Astrocyte of the hippocampus (primary cell): ENCODE measurements around the gene SYNM.

Source experiments
- DNase-seq: peaks from one replicate; pipeline ENCODE4 v3.0.0; 2011; ENCODE audit warnings: low read depth, low spot score

The SYNM gene

GRCh38 chr15:99084965-99085364, 19.9 kb upstream of the SYNM start:
- no peak for DNase-seq

GRCh38 chr15:99085413-99086326, 19.2 kb upstream of the SYNM start:
- peak; percentile 76 for DNase-seq

GRCh38 chr15:99086327-99086667, 18.6 kb upstream of the SYNM start:
- no peak for DNase-seq

GRCh38 chr15:99087405-99087943, 17.4 kb upstream of the SYNM start:
- no peak for DNase-seq

- peak; percentile 52 for DNase-seq
Observed at GRCh38 chr15:99090011-99090699, 14.7 kb upstream of the SYNM start.

GRCh38 chr15:99090938-99091337, 13.9 kb upstream of the SYNM start:
- DNase-seq, result no peak

- no peak for DNase-seq
Observed at GRCh38 chr15:99092554-99093172, 12.2 kb upstream of the SYNM start.

- no peak for DNase-seq
Observed at GRCh38 chr15:99095626-99096025, 9.3 kb upstream of the SYNM start.

GRCh38 chr15:99096173-99096893, 8.5 kb upstream of the SYNM start:
- no peak for DNase-seq

GRCh38 chr15:99096894-99097426, 7.9 kb upstream of the SYNM start:
- DNase-seq, result no peak

- DNase-seq, result no peak
Observed at GRCh38 chr15:99097441-99098410, 7.2 kb upstream of the SYNM start.

GRCh38 chr15:99098426-99098825, 6.5 kb upstream of the SYNM start:
- no peak for DNase-seq

- DNase-seq, result no peak
Observed at GRCh38 chr15:99098991-99099390, 5.9 kb upstream of the SYNM start.

GRCh38 chr15:99099661-99100060, 5.2 kb upstream of the SYNM start:
- DNase-seq, result no peak

GRCh38 chr15:99100245-99101173, 4.4 kb upstream of the SYNM start:
- peak; percentile 90 for DNase-seq

- no peak for DNase-seq
Observed at GRCh38 chr15:99101501-99101900, 3.4 kb upstream of the SYNM start.

GRCh38 chr15:99102332-99103235, 2.3 kb upstream of the SYNM start:
- no peak for DNase-seq

GRCh38 chr15:99103279-99103678, 1.6 kb upstream of the SYNM start:
- DNase-seq, result no peak
